ENCODE results near the gene ARMH2.

ARMH2 gene

GRCh38 chr6:24798740-24799540 lies at the start of gene ARMH2:
Gene ARMH2 (minus strand): TSS chr6:24798917. CDS start chr6:24798857, 60 bp downstream.
- no peak for DNase-seq

GRCh38 chr6:24848461-24848860 lies 49.7 kb upstream of the ARMH2 start:
- DNase-seq: no peak

GRCh38 chr6:24847402-24847801 lies 48.7 kb upstream of the ARMH2 start:
- no peak for DNase-seq

GRCh38 chr6:24845578-24845977 lies 46.9 kb upstream of the ARMH2 start:
- no peak for DNase-seq

- DNase-seq: no peak
These were observed 46.2 kb upstream of the ARMH2 start for GRCh38 chr6:24844903-24845302.

- DNase-seq: no peak
These were observed 45.3 kb upstream of the ARMH2 start for GRCh38 chr6:24844061-24844460.

- DNase-seq: no peak
These were observed 41.5 kb upstream of the ARMH2 start for GRCh38 chr6:24840187-24840586.

GRCh38 chr6:24838994-24839393 lies 40.3 kb upstream of the ARMH2 start:
- no peak for DNase-seq

- no peak for DNase-seq
These were observed 39.4 kb upstream of the ARMH2 start for GRCh38 chr6:24838081-24838480.

GRCh38 chr6:24836109-24836508 lies 37.4 kb upstream of the ARMH2 start:
- no peak for DNase-seq

- no peak for DNase-seq
These were observed 35.1 kb upstream of the ARMH2 start for GRCh38 chr6:24833711-24834386.

GRCh38 chr6:24832794-24833193 lies 34.1 kb upstream of the ARMH2 start:
- DNase-seq: no peak

GRCh38 chr6:24831771-24832716 lies 33.3 kb upstream of the ARMH2 start:
- DNase-seq: no peak

- no peak for DNase-seq
These were observed 30.9 kb upstream of the ARMH2 start for GRCh38 chr6:24829657-24830056.

- DNase-seq: no peak
These were observed 29.3 kb upstream of the ARMH2 start for GRCh38 chr6:24827970-24828369.

- no peak for DNase-seq
These were observed 28.4 kb upstream of the ARMH2 start for GRCh38 chr6:24827162-24827561.

- DNase-seq: no peak
These were observed 26.5 kb upstream of the ARMH2 start for GRCh38 chr6:24825130-24825630.

- no peak for DNase-seq
These were observed 25.6 kb upstream of the ARMH2 start for GRCh38 chr6:24824142-24824938.

GRCh38 chr6:24823185-24823584 lies 24.5 kb upstream of the ARMH2 start:
- no peak for DNase-seq

GRCh38 chr6:24822696-24823095 lies 24.0 kb upstream of the ARMH2 start:
- DNase-seq: no peak

GRCh38 chr6:24821860-24822444 lies 23.2 kb upstream of the ARMH2 start:
- no peak for DNase-seq

- no peak for DNase-seq
These were observed 19.6 kb upstream of the ARMH2 start for GRCh38 chr6:24818346-24818745.
